HCT116 (cell line): ENCODE measurements around the gene SAMSN1. TPM values are rescaled to one million over a fixed set of nuclear protein-coding genes. Genes with fewer than 3 reads are reported as not detected.

Experiments
- ATAC-seq: fragments of 200-7000 bp; cut with Tn5 transposase; 2 replicates; pipeline ENCODE4 v1.9.1; 2020; ENCODE audit warnings: mild to moderate bottlenecking, moderate library complexity
- BruUV-seq: library from RNA; stranded (reverse); fragments of 400-500 nt; replicated peaks from 2 replicates; lab custom pipeline; 2021; lab: Mats Ljungman, UMichigan
- CTCF ChIA-PET: fragments of 300-600 bp; sonication (Branson Sonifier 250); formaldehyde crosslinking; loops from one replicate; lab custom pipeline; 2021; ENCODE audit warnings: antibody characterized with exemption; lab: Charles Lee
- POLR2A ChIA-PET: fragments of 300-600, 350-600 bp; sonication (Branson Sonifier 250); formaldehyde crosslinking; loops from one replicate; lab custom pipeline; 2021; ENCODE audit warnings: antibody characterized with exemption; lab: Charles Lee
- RAD21 ChIA-PET, 2 experiments: fragments of 300-600 bp; sonication (Branson Sonifier 250); formaldehyde crosslinking; loops; one replicate each; lab custom pipeline; 2023; ENCODE audit warnings: low total read pairs in 2 of 2; ENCODE audit not compliant: uncharacterized antibody in 2 of 2, unreplicated experiment in 2 of 2, low non-redundant PET in 1 of 2; lab: Charles Lee
- DNase-seq: peaks from one replicate; pipeline ENCODE4 v3.0.0-alpha.2; 2010; ENCODE audit warnings: low read depth, low spot score
- H2AFZ ChIP-seq: fragments of 200-600 bp; shearing (Covaris generic), sonication (generic); 2 replicates; pipeline ENCODE4 v1.6.1; 2017; ENCODE audit warnings: low read depth, mixed run types, mixed read lengths, antibody characterized with exemption, low read length; ENCODE audit not compliant: poor library complexity, severe bottlenecking
- H3K27ac ChIP-seq: 2 replicates; pipeline ENCODE4 v1.5.1; 2012; ENCODE audit warnings: low read depth, low read length
- H3K27me3 ChIP-seq: fragments of 200-600 bp; sonication (generic); 2 replicates; pipeline ENCODE4 v1.6.1; 2016; ENCODE audit warnings: mixed run types, low read length, mixed read lengths; ENCODE audit not compliant: insufficient read depth
- H3K36me3 ChIP-seq, 2 experiments: fragments of 200-500 bp in 1 of 2; fragments of 200-600 bp in 1 of 2; sonication (Bioruptor generic) in 1 of 2; sonication (generic) in 1 of 2; 2 replicates each; pipeline versions ENCODE4 v1.5.1 to v1.6.1; 2014 to 2016; ENCODE audit warnings: low read length in 2 of 2, inconsistent platforms in 1 of 2, mixed read lengths in 1 of 2, mixed run types in 1 of 2; ENCODE audit not compliant: insufficient read depth in 2 of 2, control insufficient read depth in 1 of 2
- H3K4me1 ChIP-seq, 2 experiments: fragments of 200-600 bp in 1 of 2; sonication (generic) in 1 of 2; 2 replicates each; pipeline versions ENCODE4 v1.5.1 to v1.6.1; 2012 to 2017; ENCODE audit warnings: low read length in 2 of 2, inconsistent platforms in 1 of 2, mild to moderate bottlenecking in 1 of 2, mixed read lengths in 1 of 2, mixed run types in 1 of 2, moderate library complexity in 1 of 2; ENCODE audit not compliant: insufficient read depth in 2 of 2, control insufficient read depth in 1 of 2
- H3K4me2 ChIP-seq: fragments of 200-600 bp; sonication (generic); 2 replicates; pipeline ENCODE4 v1.6.1; 2017; ENCODE audit warnings: mixed run types, low read length, mixed read lengths
- H3K4me3 ChIP-seq, 2 experiments: fragments of 200-600 bp in 1 of 2; sonication (generic) in 1 of 2; replicated peaks in 1 of 2; 2 replicates each; pipeline ENCODE4 v1.5.1; 2011 to 2016; ENCODE audit warnings: low read length in 2 of 2, control low read depth in 1 of 2, low read depth in 1 of 2, mild to moderate bottlenecking in 1 of 2, mixed read lengths in 1 of 2, mixed run types in 1 of 2
- H3K79me2 ChIP-seq: fragments of 200-600 bp; sonication (generic); 2 replicates; pipeline ENCODE4 v1.6.1; 2017; ENCODE audit warnings: mild to moderate bottlenecking, mixed run types, low read length, moderate library complexity, mixed read lengths; ENCODE audit not compliant: insufficient read depth
- H3K9ac ChIP-seq: fragments of 200-600 bp; sonication (generic); 2 replicates; pipeline ENCODE4 v1.6.1; 2016; ENCODE audit warnings: low read length, mixed read lengths
- H3K9me2 ChIP-seq: fragments of 200-600 bp; sonication (generic), shearing (Covaris generic); 2 replicates; pipeline ENCODE4 v1.6.1; 2017; ENCODE audit warnings: mixed run types, mild to moderate bottlenecking, moderate library complexity; ENCODE audit not compliant: insufficient read depth
- H3K9me3 ChIP-seq, 2 experiments: fragments of 200-500 bp in 1 of 2; fragments of 200-600 bp in 1 of 2; sonication (Bioruptor generic) in 1 of 2; sonication (generic) in 1 of 2; 2 replicates each; pipeline ENCODE4 v1.6.1; 2014 to 2017; ENCODE audit warnings: low read length in 2 of 2, mixed read lengths in 2 of 2, inconsistent platforms in 1 of 2, low read depth in 1 of 2, mild to moderate bottlenecking in 1 of 2, mixed run types in 1 of 2, moderate library complexity in 1 of 2; ENCODE audit not compliant: control insufficient read depth in 1 of 2, insufficient read depth in 1 of 2
- H4K20me1 ChIP-seq: fragments of 200-600 bp; sonication (generic), shearing (Covaris generic); 2 replicates; pipeline ENCODE4 v1.6.1; 2017; ENCODE audit warnings: mixed run types, mild to moderate bottlenecking, moderate library complexity; ENCODE audit not compliant: insufficient read depth
- CEBPB ChIP-seq: IDR thresholded peaks from 2 replicates; pipeline ENCODE4 v1.6.1; 2012; ENCODE audit warnings: low read depth
- EGR1 ChIP-seq: IDR thresholded peaks from 2 replicates; pipeline ENCODE4 v1.6.1; 2012; ENCODE audit warnings: low read depth
- ELF1 ChIP-seq: IDR thresholded peaks from 2 replicates; pipeline ENCODE4 v1.6.1; 2012; ENCODE audit warnings: low read depth, borderline replicate concordance
- FOSL1 ChIP-seq: IDR thresholded peaks from 2 replicates; pipeline ENCODE4 v1.6.1; 2012; ENCODE audit warnings: low read depth
- JUND ChIP-seq: IDR thresholded peaks from 2 replicates; pipeline ENCODE4 v1.6.1; 2012
- POLR2A ChIP-seq: IDR thresholded peaks from 2 replicates; pipeline ENCODE4 v1.7.0; 2011; ENCODE audit warnings: borderline replicate concordance; ENCODE audit not compliant: insufficient read depth, insufficient read length; ENCODE audit errors: extremely low read depth
- RAD21 ChIP-seq: IDR thresholded peaks from 2 replicates; pipeline ENCODE4 v1.6.1; 2012; ENCODE audit warnings: low read depth, mild to moderate bottlenecking
- SP1 ChIP-seq: IDR thresholded peaks from 2 replicates; pipeline ENCODE4 v1.6.1; 2012; ENCODE audit warnings: low read depth
- SRF ChIP-seq: IDR thresholded peaks from 2 replicates; pipeline ENCODE4 v1.6.1; 2012; ENCODE audit warnings: low read depth
- TCF7L2 ChIP-seq: IDR thresholded peaks from 2 replicates; pipeline ENCODE4 v1.7.0; 2011; ENCODE audit warnings: borderline replicate concordance, inconsistent platforms; ENCODE audit not compliant: insufficient read depth, insufficient read length; ENCODE audit errors: extremely low read depth
- YY1 ChIP-seq: IDR thresholded peaks from 2 replicates; pipeline ENCODE4 v1.6.1; 2011; ENCODE audit warnings: low read length, low read depth, moderate library complexity, mild to moderate bottlenecking; ENCODE audit not compliant: insufficient replicate concordance; ENCODE audit errors: extremely low read depth
- ZFX ChIP-seq: fragments of 450-650 bp; IDR thresholded peaks from 2 replicates; pipeline ENCODE4 v1.6.1; 2017
- intact Hi-C: fragments of 100-400 bp; cut with micrococcal nuclease; formaldehyde crosslinking; loops from 2 replicates; pipeline ENCODE4 v1.10.0; 2022
- total RNA-seq: library from RNA; stranded (reverse); gene quantifications from one replicate; pipeline ENCODE4 v1.2.1, GENCODE V29; 2021; ENCODE audit not compliant: unreplicated experiment
- TF ChIP-seq, protein P1 (sequence below): IDR thresholded peaks from 2 replicates; pipeline ENCODE4 v1.6.1; 2012; ENCODE audit warnings: low read depth
- TF ChIP-seq, protein P2 (sequence below): IDR thresholded peaks from 2 replicates; pipeline ENCODE4 v1.6.1; 2011; ENCODE audit warnings: mild to moderate bottlenecking, low read length, moderate library complexity; ENCODE audit not compliant: insufficient replicate concordance; ENCODE audit errors: extremely low read depth
- TF ChIP-seq, protein P3 (sequence below), 3 experiments: fragments of 200-600 bp in 1 of 3; sonication (generic) in 1 of 3; IDR thresholded peaks in 2 of 3; conservative IDR thresholded peaks in 1 of 3; 2 replicates each; pipeline ENCODE4 v1.5.1; 2012 to 2017; ENCODE audit warnings: low read depth in 2 of 3, low read length in 2 of 3, antibody characterized with exemption in 1 of 3, borderline replicate concordance in 1 of 3, control low read depth in 1 of 3, mild to moderate bottlenecking in 1 of 3, mixed read lengths in 1 of 3, mixed run types in 1 of 3, moderate library complexity in 1 of 3; ENCODE audit not compliant: insufficient read depth in 1 of 3

SAMSN1 gene
- total RNA-seq, 1 experiment from 2014 or later, result 0.57 TPM

DNA sequence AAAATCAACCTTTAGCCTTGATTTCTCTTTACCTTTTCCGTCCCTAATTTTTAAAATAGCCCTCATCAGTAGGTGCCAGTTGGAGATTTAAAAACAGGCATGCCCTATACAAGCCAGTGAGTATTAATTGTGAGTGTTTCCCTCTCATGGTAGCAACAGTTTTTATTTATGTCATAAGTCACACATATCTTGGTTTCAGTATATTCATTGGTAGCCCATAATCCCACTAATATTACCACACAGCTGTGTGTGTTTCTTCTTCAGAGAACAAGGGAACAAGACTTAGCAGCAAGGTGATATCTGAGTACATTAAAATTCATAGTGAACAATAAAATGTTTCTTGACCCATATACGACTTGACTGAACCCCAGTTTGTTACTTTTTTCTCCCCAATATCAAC is 94.6 kb downstream of the SAMSN1 start:
- Histone ChIP-seq H3K36me3 (no peaks in the 10 kb centered on the region), H3K4me3 (no peak overlapping the region), H2AFZ (no peak overlapping the region), H3K9ac (no peak overlapping the region)
- POLR2A ChIA-PET, result no interaction called here
- CTCF ChIA-PET, result no interaction called here
- intact Hi-C loops, result no loop called here
- DNase-seq, result no peak
- RAD21 ChIA-PET, result no interaction called here
- TF ChIP-seq TCF7L2 (no peak), SRF (no peak), CEBPB (no peak), JUND (no peak), POLR2A (no peak), SP1 (no peak), EGR1 (no peak), RAD21 (no peak), ELF1 (no peak), ZFX (no peak), YY1 (no peak), FOSL1 (no peak)
- TF ChIP-seq, protein P1, sequence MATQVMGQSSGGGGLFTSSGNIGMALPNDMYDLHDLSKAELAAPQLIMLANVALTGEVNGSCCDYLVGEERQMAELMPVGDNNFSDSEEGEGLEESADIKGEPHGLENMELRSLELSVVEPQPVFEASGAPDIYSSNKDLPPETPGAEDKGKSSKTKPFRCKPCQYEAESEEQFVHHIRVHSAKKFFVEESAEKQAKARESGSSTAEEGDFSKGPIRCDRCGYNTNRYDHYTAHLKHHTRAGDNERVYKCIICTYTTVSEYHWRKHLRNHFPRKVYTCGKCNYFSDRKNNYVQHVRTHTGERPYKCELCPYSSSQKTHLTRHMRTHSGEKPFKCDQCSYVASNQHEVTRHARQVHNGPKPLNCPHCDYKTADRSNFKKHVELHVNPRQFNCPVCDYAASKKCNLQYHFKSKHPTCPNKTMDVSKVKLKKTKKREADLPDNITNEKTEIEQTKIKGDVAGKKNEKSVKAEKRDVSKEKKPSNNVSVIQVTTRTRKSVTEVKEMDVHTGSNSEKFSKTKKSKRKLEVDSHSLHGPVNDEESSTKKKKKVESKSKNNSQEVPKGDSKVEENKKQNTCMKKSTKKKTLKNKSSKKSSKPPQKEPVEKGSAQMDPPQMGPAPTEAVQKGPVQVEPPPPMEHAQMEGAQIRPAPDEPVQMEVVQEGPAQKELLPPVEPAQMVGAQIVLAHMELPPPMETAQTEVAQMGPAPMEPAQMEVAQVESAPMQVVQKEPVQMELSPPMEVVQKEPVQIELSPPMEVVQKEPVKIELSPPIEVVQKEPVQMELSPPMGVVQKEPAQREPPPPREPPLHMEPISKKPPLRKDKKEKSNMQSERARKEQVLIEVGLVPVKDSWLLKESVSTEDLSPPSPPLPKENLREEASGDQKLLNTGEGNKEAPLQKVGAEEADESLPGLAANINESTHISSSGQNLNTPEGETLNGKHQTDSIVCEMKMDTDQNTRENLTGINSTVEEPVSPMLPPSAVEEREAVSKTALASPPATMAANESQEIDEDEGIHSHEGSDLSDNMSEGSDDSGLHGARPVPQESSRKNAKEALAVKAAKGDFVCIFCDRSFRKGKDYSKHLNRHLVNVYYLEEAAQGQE, result no peak
- TF ChIP-seq, protein P2, sequence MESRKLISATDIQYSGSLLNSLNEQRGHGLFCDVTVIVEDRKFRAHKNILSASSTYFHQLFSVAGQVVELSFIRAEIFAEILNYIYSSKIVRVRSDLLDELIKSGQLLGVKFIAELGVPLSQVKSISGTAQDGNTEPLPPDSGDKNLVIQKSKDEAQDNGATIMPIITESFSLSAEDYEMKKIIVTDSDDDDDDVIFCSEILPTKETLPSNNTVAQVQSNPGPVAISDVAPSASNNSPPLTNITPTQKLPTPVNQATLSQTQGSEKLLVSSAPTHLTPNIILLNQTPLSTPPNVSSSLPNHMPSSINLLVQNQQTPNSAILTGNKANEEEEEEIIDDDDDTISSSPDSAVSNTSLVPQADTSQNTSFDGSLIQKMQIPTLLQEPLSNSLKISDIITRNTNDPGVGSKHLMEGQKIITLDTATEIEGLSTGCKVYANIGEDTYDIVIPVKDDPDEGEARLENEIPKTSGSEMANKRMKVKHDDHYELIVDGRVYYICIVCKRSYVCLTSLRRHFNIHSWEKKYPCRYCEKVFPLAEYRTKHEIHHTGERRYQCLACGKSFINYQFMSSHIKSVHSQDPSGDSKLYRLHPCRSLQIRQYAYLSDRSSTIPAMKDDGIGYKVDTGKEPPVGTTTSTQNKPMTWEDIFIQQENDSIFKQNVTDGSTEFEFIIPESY, result no peak
- TF ChIP-seq, protein P3, sequence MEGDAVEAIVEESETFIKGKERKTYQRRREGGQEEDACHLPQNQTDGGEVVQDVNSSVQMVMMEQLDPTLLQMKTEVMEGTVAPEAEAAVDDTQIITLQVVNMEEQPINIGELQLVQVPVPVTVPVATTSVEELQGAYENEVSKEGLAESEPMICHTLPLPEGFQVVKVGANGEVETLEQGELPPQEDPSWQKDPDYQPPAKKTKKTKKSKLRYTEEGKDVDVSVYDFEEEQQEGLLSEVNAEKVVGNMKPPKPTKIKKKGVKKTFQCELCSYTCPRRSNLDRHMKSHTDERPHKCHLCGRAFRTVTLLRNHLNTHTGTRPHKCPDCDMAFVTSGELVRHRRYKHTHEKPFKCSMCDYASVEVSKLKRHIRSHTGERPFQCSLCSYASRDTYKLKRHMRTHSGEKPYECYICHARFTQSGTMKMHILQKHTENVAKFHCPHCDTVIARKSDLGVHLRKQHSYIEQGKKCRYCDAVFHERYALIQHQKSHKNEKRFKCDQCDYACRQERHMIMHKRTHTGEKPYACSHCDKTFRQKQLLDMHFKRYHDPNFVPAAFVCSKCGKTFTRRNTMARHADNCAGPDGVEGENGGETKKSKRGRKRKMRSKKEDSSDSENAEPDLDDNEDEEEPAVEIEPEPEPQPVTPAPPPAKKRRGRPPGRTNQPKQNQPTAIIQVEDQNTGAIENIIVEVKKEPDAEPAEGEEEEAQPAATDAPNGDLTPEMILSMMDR (IDR thresholded peaks at IDR 0.05 in 2 of 3, conservative IDR thresholded peaks at IDR 0.05 in 1 of 3; ENCODE audit: borderline replicate concordance in 1 of 3, insufficient read depth in 1 of 3, low read depth in 2 of 3, low read length in 2 of 3), result no peak
- TF ChIP-seq, all 23 proteins: peak for 0
- no TSS peak for BruUV-seq
- ATAC-seq, result no peak
- H3K4me1 ChIP-seq, result no peaks in the 10 kb centered on the region
- no peak overlapping the region for H3K27ac ChIP-seq
- H3K4me2 ChIP-seq, result no peak overlapping the region
- no peaks in the 10 kb centered on the region for H3K9me3 ChIP-seq
- no peaks in the 10 kb centered on the region for H4K20me1 ChIP-seq
- H3K27me3 ChIP-seq, result no peaks in the 10 kb centered on the region
- H3K79me2 ChIP-seq, result no peaks in the 10 kb centered on the region
- H3K9me2 ChIP-seq, result no peaks in the 10 kb centered on the region
